Right lobe of liver (tissue), 6 donors: Measurements from ENCODE around the gene PPP1R1B. TPM values are rescaled to one million over a fixed set of nuclear protein-coding genes. Genes with fewer than 3 reads are reported as not detected.

Experiments
- ATAC-seq, 4 donors: fragments of 200-7000 bp; cut with Tn5 transposase; one replicate each; pipeline ENCODE4 v1.9.1; 2020; ENCODE audit warnings: mild to moderate bottlenecking in 4 of 4, moderate library complexity in 4 of 4
- DNase-seq, 3 donors: peaks; one replicate each; pipeline ENCODE4 v3.0.0-alpha.2; 2020
- H3K27ac ChIP-seq, 3 donors: fragments of 200-600 bp; one replicate each; pipeline ENCODE4 v1.8.0; 2022
- H3K27me3 ChIP-seq, 2 donors: fragments of 200-600 bp; one replicate each; pipeline ENCODE4 v1.8.0; 2022
- H3K36me3 ChIP-seq, 4 donors: fragments of 200-600 bp; sonication (generic) in 1 of 4; one replicate each; pipeline versions ENCODE4 v1.5.1 to v1.8.0; 2017 to 2022; ENCODE audit warnings: control low read depth in 1 of 4
- H3K4me1 ChIP-seq, 4 donors: fragments of 200-600 bp; sonication (generic) in 1 of 4; one replicate each; pipeline versions ENCODE4 v1.5.1 to v1.8.0; 2017 to 2022; ENCODE audit warnings: control low read depth in 1 of 4
- H3K4me3 ChIP-seq, 3 donors: fragments of 200-600 bp; one replicate each; pipeline ENCODE4 v1.8.0; 2022
- H3K9me3 ChIP-seq, 4 donors: fragments of 200-600 bp; sonication (generic) in 1 of 4; one replicate each; pipeline versions ENCODE4 v1.5.1 to v1.8.0; 2017 to 2022; ENCODE audit warnings: control low read depth in 1 of 4
- POLR2A ChIP-seq: fragments of 450-650 bp; IDR thresholded peaks from one replicate; pipeline ENCODE4 v1.6.1; 2017; ENCODE audit warnings: antibody characterized with exemption, mild to moderate bottlenecking
- WGBS: methylation state at CpG from one replicate; pipeline ENCODE4 v1.1.6; 2018; ENCODE audit warnings: low coverage, low lambda C conversion rate; ENCODE audit not compliant: insufficient coverage; ENCODE audit errors: missing lambda C conversion rate; 5-methylcytosine and 5-hydroxymethylcytosine counted together
- intact Hi-C, 2 donors: fragments of 100-400 bp; cut with DNase I; formaldehyde crosslinking; loops; one replicate each; pipeline versions ENCODE4 v1.11.2 to v1.14.1; 2022
- total RNA-seq, 6 experiments: library from RNA; depleted of rRNA in 2 of 6; stranded (reverse); fragments of >200 nt in 2 of 6; fragmentation: NEBNext Ultra II Directional in 3 of 6; extraction: Animal tissue kit (Norgen Biotek cat#: 25700) in 3 of 6; gene quantifications; one replicate each; pipeline versions ENCODE4 v1.1.0 to v1.2.4, GENCODE V29; 2016 to 2023
- TF ChIP-seq, protein P1 (sequence below), 4 donors: fragments of 200-600 bp in 3 of 4; fragments of 450-650 bp in 1 of 4; IDR thresholded peaks; one replicate each; pipeline versions ENCODE4 v1.5.1 to v1.8.0; 2016 to 2022; ENCODE audit warnings: antibody characterized with exemption in 4 of 4, mild to moderate bottlenecking in 2 of 4
- donor health status: DM: no; HTN: yes; CAD: no.
- donor health status: DM: no; HTN: no; CAD: no.
- donor health status: DM: no; HTN: no; CAD: no.
- donor health status: DM: no; HTN: yes; CAD: no.
- donor health status: DM: no; HTN: yes; CAD: no.

Gene PPP1R1B
- total RNA-seq, 6 experiments from 2014 or later: 0.46 TPM; not detected in 5

DNA sequence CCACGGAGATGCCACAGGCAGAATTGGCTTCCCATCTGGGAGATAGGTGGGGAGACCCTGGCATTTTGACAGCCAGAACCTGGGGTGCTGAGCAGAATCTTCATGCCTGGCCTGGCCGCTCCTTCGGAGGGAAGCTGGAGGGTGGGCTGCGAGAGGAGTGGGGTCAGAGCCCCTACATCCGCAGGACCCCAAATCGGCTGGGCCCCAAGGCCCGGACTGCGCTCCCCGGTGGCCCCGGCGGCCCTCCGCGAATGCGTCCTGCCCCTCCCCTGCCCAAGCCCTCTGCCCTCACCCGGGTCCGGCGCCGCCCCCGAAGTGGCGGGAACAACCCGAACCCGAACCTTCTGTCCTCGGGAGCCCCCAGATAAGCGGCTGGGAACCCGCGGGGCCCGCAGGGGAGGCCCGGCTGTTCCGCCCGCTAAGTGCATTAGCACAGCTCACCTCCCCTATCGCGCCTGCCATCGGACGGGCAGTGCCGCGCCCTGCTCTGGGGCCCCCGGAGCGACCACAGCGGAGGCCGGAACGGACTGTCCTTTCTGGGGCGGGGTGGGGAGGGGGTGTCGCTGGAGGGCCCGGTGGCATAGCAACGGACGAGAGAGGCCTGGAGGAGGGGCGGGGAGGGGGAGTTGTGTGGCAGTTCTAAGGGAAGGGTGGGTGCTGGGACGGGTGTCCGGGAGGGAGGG is 40.7 kb downstream of the PPP1R1B start:
- Histone ChIP-seq H3K4me3 (no peak overlapping the region), H3K4me1 (peaks cover 0 to 45% (median 22%) of the 10 kb centered on the region in 4 donors), H3K36me3 (no peaks in the 10 kb centered on the region), H3K27ac (no peak overlapping the region), H3K27me3 (peaks cover 0 to 4% of the 10 kb centered on the region in 2 donors), H3K9me3 (no peaks in the 10 kb centered on the region)
- 0% methylated on average over 6 of the region's 49 CpGs for WGBS
- intact Hi-C loops: no loop called here
- TF ChIP-seq POLR2A: no peak
- TF ChIP-seq, protein P1, sequence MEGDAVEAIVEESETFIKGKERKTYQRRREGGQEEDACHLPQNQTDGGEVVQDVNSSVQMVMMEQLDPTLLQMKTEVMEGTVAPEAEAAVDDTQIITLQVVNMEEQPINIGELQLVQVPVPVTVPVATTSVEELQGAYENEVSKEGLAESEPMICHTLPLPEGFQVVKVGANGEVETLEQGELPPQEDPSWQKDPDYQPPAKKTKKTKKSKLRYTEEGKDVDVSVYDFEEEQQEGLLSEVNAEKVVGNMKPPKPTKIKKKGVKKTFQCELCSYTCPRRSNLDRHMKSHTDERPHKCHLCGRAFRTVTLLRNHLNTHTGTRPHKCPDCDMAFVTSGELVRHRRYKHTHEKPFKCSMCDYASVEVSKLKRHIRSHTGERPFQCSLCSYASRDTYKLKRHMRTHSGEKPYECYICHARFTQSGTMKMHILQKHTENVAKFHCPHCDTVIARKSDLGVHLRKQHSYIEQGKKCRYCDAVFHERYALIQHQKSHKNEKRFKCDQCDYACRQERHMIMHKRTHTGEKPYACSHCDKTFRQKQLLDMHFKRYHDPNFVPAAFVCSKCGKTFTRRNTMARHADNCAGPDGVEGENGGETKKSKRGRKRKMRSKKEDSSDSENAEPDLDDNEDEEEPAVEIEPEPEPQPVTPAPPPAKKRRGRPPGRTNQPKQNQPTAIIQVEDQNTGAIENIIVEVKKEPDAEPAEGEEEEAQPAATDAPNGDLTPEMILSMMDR (IDR thresholded peaks at IDR 0.05): no peak
- DNase-seq (peak in 2 of 3 donors; percentile 56 to 60), ATAC-seq (peak in 2 of 4 donors; percentile 1 to 9)

DNA sequence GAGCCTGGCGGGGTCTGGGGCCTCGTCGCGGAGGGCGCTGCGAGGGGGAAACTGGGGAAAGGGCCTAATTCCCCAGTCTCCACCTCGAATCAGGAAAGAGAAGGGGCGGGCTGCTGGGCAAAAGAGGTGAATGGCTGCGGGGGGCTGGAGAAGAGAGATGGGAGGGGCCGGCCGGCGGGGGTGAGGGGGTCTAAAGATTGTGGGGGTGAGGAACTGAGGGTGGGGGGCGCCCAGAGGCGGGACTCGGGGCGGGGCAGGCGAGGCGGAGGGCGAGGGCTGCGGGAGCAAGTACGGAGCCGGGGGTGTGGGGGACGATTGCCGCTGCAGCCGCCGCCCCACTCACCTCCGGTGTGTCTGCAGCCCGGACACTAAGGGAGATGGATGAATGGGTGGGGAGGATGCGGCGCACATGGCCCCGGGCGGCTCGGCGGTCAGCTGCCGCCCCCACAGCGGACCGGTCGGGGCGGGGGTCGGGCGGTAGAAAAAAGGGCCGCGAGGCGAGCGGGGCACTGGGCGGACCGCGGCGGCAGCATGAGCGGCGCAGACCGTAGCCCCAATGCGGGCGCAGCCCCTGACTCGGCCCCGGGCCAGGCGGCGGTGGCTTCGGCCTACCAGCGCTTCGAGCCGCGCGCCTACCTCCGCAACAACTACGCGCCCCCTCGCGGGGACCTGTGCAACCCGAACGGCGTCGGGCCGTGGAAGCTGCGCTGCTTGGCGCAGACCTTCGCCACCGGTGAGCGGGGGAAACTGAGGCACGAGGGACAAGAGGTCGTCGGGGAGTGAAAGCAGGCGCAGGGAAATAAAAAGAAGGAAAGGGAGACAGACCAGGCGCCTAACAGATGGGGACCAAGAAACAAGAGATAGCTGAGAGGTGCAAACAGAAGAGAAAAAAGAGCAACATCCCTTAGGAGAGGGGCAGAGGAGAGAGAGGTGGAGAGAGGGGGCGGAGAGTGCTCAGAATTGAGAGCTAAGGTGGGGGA is 41.5 kb downstream of the PPP1R1B start, which contains the start of gene PNMT:
Gene PNMT (plus strand): TSS at position 509 of the 980 bp plus-strand sequence. CDS start 23 bp downstream, at position 532.
- H3K4me3 ChIP-seq: peak within 1 kb of the TSS; percentile 19 to 36 (median 21)
- ATAC-seq (peak; percentile 27 to 41 (median 33)), DNase-seq (peak; percentile 74 to 82 (median 78))
- H3K36me3 ChIP-seq: no peaks in the 10 kb centered on the region
- intact Hi-C loops: no loop called here
- H3K4me1 ChIP-seq: peaks cover 0 to 39% (median 19%) of the 10 kb centered on the region in 4 donors
- TF ChIP-seq POLR2A: no peak
- TF ChIP-seq, protein P1 (IDR thresholded peaks at IDR 0.05): peak; percentile 54 to 69 (median 57)
- peaks cover 0 to 4% of the 10 kb centered on the region in 2 donors for H3K27me3 ChIP-seq
- WGBS: 4% methylated on average over 46 of the region's 85 CpGs
- no peaks in the 10 kb centered on the region for H3K9me3 ChIP-seq
- no peak within 1 kb of the TSS for H3K27ac ChIP-seq

DNA sequence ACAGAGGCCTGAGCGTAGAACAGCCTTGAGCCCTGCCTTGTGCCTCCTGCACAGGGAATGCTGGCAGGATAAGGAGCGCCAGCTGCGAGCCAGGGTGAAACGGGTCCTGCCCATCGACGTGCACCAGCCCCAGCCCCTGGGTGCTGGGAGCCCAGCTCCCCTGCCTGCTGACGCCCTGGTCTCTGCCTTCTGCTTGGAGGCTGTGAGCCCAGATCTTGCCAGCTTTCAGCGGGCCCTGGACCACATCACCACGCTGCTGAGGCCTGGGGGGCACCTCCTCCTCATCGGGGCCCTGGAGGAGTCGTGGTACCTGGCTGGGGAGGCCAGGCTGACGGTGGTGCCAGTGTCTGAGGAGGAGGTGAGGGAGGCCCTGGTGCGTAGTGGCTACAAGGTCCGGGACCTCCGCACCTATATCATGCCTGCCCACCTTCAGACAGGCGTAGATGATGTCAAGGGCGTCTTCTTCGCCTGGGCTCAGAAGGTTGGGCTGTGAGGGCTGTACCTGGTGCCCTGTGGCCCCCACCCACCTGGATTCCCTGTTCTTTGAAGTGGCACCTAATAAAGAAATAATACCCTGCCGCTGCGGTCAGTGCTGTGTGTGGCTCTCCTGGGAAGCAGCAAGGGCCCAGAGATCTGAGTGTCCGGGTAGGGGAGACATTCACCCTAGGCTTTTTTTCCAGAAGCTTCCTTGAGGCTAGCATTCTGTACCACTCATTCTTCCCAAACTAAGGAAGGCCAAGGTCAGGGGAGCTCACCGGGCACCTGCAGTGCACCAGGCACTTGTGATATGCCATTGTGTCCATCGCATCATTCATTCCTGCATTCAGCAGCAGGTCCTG is 43.4 kb downstream of the PPP1R1B start:
- no peak for ATAC-seq
- H3K4me1 ChIP-seq: peaks cover 0 to 26% (median 10%) of the 10 kb centered on the region in 4 donors

More for the DNA sequence above, 43.4 kb downstream of the PPP1R1B start:
- Histone ChIP-seq H3K36me3 (no peaks in the 10 kb centered on the region), H3K27ac (no peak overlapping the region), H3K27me3 (peaks cover 0 to 4% of the 10 kb centered on the region in 2 donors), H3K4me3 (no peak overlapping the region), H3K9me3 (no peaks in the 10 kb centered on the region)
- DNase-seq: no peak
- 93% methylated on average over 4 of the region's 23 CpGs for WGBS
- TF ChIP-seq, protein P1 (IDR thresholded peaks at IDR 0.05): no peak
- no peak for TF ChIP-seq POLR2A
- intact Hi-C loops: loop anchor here (5.0 to 10.0 kb wide), 2 partner anchors 45 to 57 kb away; partner anchors contain the start of gene PPP1R1B (in 1 of the 2)
